ENCODE results near the gene CERS2.

GRCh38 chr1:150967936-150968335 lies 6.7 kb downstream of the CERS2 start:
- TF ChIP-seq TCF12 (IDR thresholded peaks at IDR 0.05; ENCODE audit: low read depth): no peak
- TF ChIP-seq TAF1 (IDR thresholded peaks at IDR 0.05; ENCODE audit: low read depth): no peak
- no peak for TF ChIP-seq CEBPB (IDR thresholded peaks at IDR 0.05)
- TF ChIP-seq EGR1 (IDR thresholded peaks at IDR 0.05): no peak
- TF ChIP-seq EP300 (IDR thresholded peaks at IDR 0.05; ENCODE audit: borderline replicate concordance): no peak
